ENCODE measurements around the gene CCSER1.
"Not testable (repeated sequence)": the region's sequence is repeated elsewhere in the genome, so short reads cannot be mapped to it uniquely, and the experiment has no call there.

Gene CCSER1

DNA sequence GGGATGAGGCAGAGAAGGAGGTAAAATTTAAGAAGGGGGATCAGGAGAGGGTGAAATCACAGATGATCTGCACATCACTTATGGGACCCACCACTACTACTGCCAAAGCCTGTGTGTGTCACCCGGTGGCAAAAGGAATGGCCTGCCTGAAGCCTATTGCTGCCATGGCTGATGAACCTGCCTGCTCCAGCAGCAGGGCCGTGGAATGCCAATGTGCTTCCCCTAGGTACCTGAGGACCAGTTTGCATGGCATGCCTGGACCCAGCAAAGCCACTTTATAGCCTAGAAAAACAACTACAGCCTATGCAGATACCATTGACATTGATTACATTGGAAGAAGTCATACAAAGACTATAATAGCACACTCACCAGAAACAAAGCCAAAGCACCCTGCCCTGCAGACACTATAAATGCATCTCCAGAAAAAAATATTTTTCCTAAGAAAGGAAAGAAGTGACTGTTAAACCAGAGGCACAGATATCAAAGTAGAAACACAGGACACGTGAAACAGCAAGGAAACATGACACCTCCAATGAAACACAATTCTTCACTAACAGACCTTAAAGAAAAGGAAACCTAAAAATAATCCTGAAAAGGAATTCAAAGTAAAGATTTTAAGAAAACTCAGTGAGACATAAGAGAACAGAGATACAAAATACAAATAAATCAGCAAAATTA is 1495.9 kb downstream of the CCSER1 start:
- DNase-seq: no peak

- not testable (repeated sequence) for DNase-seq
Measured at GRCh38 chr4:91623603-91623967, 1496.4 kb downstream of the CCSER1 start.

DNA sequence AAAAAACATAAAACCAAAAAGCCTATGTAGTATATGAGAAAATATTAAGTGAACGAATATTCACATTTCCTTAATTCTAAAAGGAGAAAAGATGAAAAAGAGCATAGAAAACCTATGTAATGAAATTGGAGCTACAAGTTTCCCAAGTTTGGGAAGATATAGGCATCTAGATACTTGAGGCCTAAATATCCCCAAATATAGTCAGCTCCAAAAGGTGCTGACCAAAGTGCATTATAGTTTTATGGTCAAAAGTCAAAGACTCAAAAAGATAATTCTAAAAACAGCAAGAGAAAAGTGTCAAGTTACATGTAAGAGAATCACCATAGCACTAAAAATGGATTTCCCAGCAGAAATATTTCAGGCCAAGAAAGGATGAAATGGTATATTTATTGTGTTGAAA is 1502.9 kb downstream of the CCSER1 start:
- DNase-seq: no peak

- DNase-seq: no peak
Measured at GRCh38 chr4:91630764-91631163, 1503.6 kb downstream of the CCSER1 start.

GRCh38 chr4:91631335-91631734 is 1504.1 kb downstream of the CCSER1 start:
- DNase-seq: no peak

DNA sequence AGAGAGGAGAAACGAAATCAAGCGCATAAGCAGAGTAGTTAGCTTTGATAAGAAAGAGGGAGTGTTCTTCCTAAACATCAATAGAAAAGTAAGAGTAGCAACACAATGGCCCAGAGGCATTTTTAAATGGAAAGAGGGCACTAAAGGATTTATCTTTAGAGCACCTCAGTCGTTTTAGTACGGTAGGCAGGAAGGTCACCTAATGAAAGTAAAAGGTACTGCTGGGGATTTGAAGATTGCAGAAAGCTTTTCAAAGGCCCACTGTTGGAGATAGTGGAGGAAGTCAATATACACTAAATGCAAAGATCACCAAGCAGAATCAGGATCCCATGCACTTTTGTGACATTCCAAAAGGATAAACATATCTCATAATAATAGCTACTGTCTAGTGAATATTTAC is 1508.9 kb downstream of the CCSER1 start:
- DNase-seq: no peak
